HG03025 (cell line): ENCODE results near the gene MYO5C.
"Not testable (repeated sequence)": the region's sequence is repeated elsewhere in the genome, so short reads cannot be mapped to it uniquely, and the experiment has no call there.

Source experiments
- ATAC-seq: cut with Tn5 transposase; IDR thresholded peaks from one replicate; pipeline ENCODE4 v1.9.1; 2021; ENCODE audit warnings: mild to moderate bottlenecking, moderate library complexity; ENCODE audit not compliant: unreplicated experiment, low FRiP score

MYO5C gene

GRCh38 chr15:52180196-52180835 lies 115.3 kb downstream of the MYO5C start:
- ATAC-seq, result peak; percentile 38

- peak; percentile 70 for ATAC-seq
Observed at GRCh38 chr15:52179278-52180195, 116.1 kb downstream of the MYO5C start.

GRCh38 chr15:52178765-52179164 lies 116.8 kb downstream of the MYO5C start:
- no peak for ATAC-seq

- no peak for ATAC-seq
Observed at GRCh38 chr15:52172869-52173268, 122.7 kb downstream of the MYO5C start.

- ATAC-seq, result no peak
Observed at GRCh38 chr15:52171807-52172206, 123.8 kb downstream of the MYO5C start.

GRCh38 chr15:52171386-52171785 lies 124.2 kb downstream of the MYO5C start:
- no peak for ATAC-seq

- not testable (repeated sequence) for ATAC-seq
Observed at GRCh38 chr15:52170199-52170598, 125.4 kb downstream of the MYO5C start.

GRCh38 chr15:52165494-52166131 lies 130.0 kb downstream of the MYO5C start:
- not testable (repeated sequence) for ATAC-seq

- no peak for ATAC-seq
Observed at GRCh38 chr15:52164631-52165265, 130.9 kb downstream of the MYO5C start.

- ATAC-seq, result no peak
Observed at GRCh38 chr15:52163321-52164190, 132.0 kb downstream of the MYO5C start.

- no peak for ATAC-seq
Observed at GRCh38 chr15:52162876-52163275, 132.7 kb downstream of the MYO5C start.

GRCh38 chr15:52162260-52162659 lies 133.3 kb downstream of the MYO5C start:
- ATAC-seq, result no peak

- ATAC-seq, result no peak
Observed at GRCh38 chr15:52161406-52161966, 134.1 kb downstream of the MYO5C start.

- ATAC-seq, result no peak
Observed at GRCh38 chr15:52159645-52160044, 136.0 kb downstream of the MYO5C start.

GRCh38 chr15:52158084-52158765 lies 137.4 kb downstream of the MYO5C start:
- ATAC-seq, result no peak

GRCh38 chr15:52155878-52156277 lies 139.7 kb downstream of the MYO5C start:
- ATAC-seq, result no peak

GRCh38 chr15:52154896-52155865 lies 140.4 kb downstream of the MYO5C start:
- ATAC-seq, result no peak
